HEK293 (cell line): ENCODE results near the gene TMEM132A.

Experiments
- CTCF ChIA-PET: fragments of 350-600 bp; formaldehyde crosslinking; extraction: SDS; loops from one replicate; lab custom pipeline; 2021; ENCODE audit warnings: antibody characterized with exemption; lab: Yijun Ruan, JAX
- POLR2A ChIA-PET: fragments of 300-600 bp; formaldehyde crosslinking; extraction: SDS; loops from one replicate; lab custom pipeline; 2020; ENCODE audit warnings: antibody characterized with exemption, inconsistent platforms; lab: Yijun Ruan, JAX
- H3K27ac ChIP-seq: fragments of 200-500 bp; sonication (Bioruptor generic); 2 replicates; pipeline ENCODE4 v1.5.1; 2014; ENCODE audit warnings: low read depth, low read length, control low read depth, inconsistent platforms; ENCODE audit errors: extremely low read depth
- H3K36me3 ChIP-seq, 2 experiments: fragments of 200-500 bp in 1 of 2; sonication (Bioruptor generic) in 1 of 2; 1 replicate in 1 of 2; 2 replicates in 1 of 2; pipeline ENCODE4 v1.5.1; 2014 to 2017; ENCODE audit warnings: inconsistent platforms in 2 of 2, low read length in 2 of 2; ENCODE audit not compliant: control insufficient read depth in 2 of 2, insufficient read depth in 1 of 2
- H3K4me1 ChIP-seq: fragments of 200-500 bp; sonication (Bioruptor generic); 2 replicates; pipeline ENCODE4 v1.5.1; 2014; ENCODE audit warnings: mild to moderate bottlenecking, low read length, inconsistent platforms; ENCODE audit not compliant: control insufficient read depth, insufficient read depth
- H3K4me3 ChIP-seq: 2 replicates; pipeline ENCODE4 v1.5.1; 2011; ENCODE audit warnings: low read depth, mild to moderate bottlenecking, control low read depth, low read length, moderate library complexity
- H3K9me3 ChIP-seq: fragments of 200-500 bp; sonication (Bioruptor generic); 2 replicates; pipeline ENCODE4 v1.5.1; 2014; ENCODE audit warnings: low read depth, low read length, inconsistent platforms; ENCODE audit not compliant: control insufficient read depth, insufficient read depth
- GLI2 ChIP-seq: fragments of 450-650 bp; formaldehyde crosslinking; IDR thresholded peaks from 2 replicates; pipeline ENCODE4; 2017; ENCODE audit warnings: missing biosample characterization, missing genetic modification characterization, low read depth, borderline replicate concordance
- GLIS2 ChIP-seq: fragments of 450-650 bp; formaldehyde crosslinking; IDR thresholded peaks from 2 replicates; pipeline ENCODE4 v1.5.1; 2016; ENCODE audit warnings: missing biosample characterization, missing genetic modification characterization
- IKZF3 ChIP-seq: fragments of 450-650 bp; IDR thresholded peaks from 2 replicates; pipeline ENCODE4 v1.5.0; 2018; ENCODE audit warnings: missing biosample characterization, mild to moderate bottlenecking, missing genetic modification characterization, moderate library complexity
- PATZ1 ChIP-seq: fragments of 450-650 bp; formaldehyde crosslinking; IDR thresholded peaks from 2 replicates; pipeline ENCODE4 v1.5.1; 2016; ENCODE audit warnings: missing biosample characterization, missing genetic modification characterization
- PRDM1 ChIP-seq: fragments of 450-650 bp; formaldehyde crosslinking; IDR thresholded peaks from 2 replicates; pipeline ENCODE4; 2016; ENCODE audit warnings: missing biosample characterization, missing genetic modification characterization
- ZBTB17 ChIP-seq: fragments of 450-650 bp; formaldehyde crosslinking; IDR thresholded peaks from 2 replicates; pipeline ENCODE4 v1.5.1; 2016; ENCODE audit warnings: missing biosample characterization, missing genetic modification characterization
- ZBTB48 ChIP-seq: fragments of 450-650 bp; formaldehyde crosslinking; IDR thresholded peaks from 2 replicates; pipeline ENCODE4 v1.5.1; 2016; ENCODE audit warnings: missing biosample characterization, missing genetic modification characterization
- ZNF16 ChIP-seq: fragments of 450-650 bp; formaldehyde crosslinking; IDR thresholded peaks from 2 replicates; pipeline ENCODE4 v1.5.1; 2016; ENCODE audit warnings: low read depth, missing biosample characterization, missing genetic modification characterization
- ZNF23 ChIP-seq: fragments of 450-650 bp; formaldehyde crosslinking; IDR thresholded peaks from 2 replicates; pipeline ENCODE4 v1.5.1; 2016; ENCODE audit warnings: missing biosample characterization, missing genetic modification characterization, borderline replicate concordance
- ZNF239 ChIP-seq: fragments of 450-650 bp; formaldehyde crosslinking; IDR thresholded peaks from 2 replicates; pipeline ENCODE4 v1.5.1; 2016; ENCODE audit warnings: missing biosample characterization, missing genetic modification characterization
- ZNF26 ChIP-seq: fragments of 450-650 bp; formaldehyde crosslinking; IDR thresholded peaks from 2 replicates; pipeline ENCODE4 v1.5.1; 2016; ENCODE audit warnings: missing biosample characterization, missing genetic modification characterization
- ZNF404 ChIP-seq: fragments of 450-650 bp; formaldehyde crosslinking; IDR thresholded peaks from 2 replicates; pipeline ENCODE4 v1.5.1; 2017; ENCODE audit warnings: missing biosample characterization, missing genetic modification characterization
- ZNF501 ChIP-seq: fragments of 450-650 bp; formaldehyde crosslinking; IDR thresholded peaks from 2 replicates; pipeline ENCODE4 v1.5.1; 2016; ENCODE audit warnings: missing biosample characterization, missing genetic modification characterization
- ZNF530 ChIP-seq: fragments of 450-650 bp; formaldehyde crosslinking; IDR thresholded peaks from 2 replicates; pipeline ENCODE4 v1.5.1; 2016; ENCODE audit warnings: low read depth, missing biosample characterization, missing genetic modification characterization
- ZNF626 ChIP-seq: fragments of 450-650 bp; sonication (Bioruptor Pico); formaldehyde crosslinking; IDR thresholded peaks from 2 replicates; pipeline ENCODE4 v1.5.1; 2018; ENCODE audit warnings: missing biosample characterization, missing genetic modification characterization, inconsistent platforms
- ZNF654 ChIP-seq: fragments of 450-650 bp; formaldehyde crosslinking; IDR thresholded peaks from 2 replicates; pipeline ENCODE4 v1.5.1; 2016; ENCODE audit warnings: low read depth, missing biosample characterization, missing genetic modification characterization
- ZNF776 ChIP-seq: fragments of 450-650 bp; formaldehyde crosslinking; IDR thresholded peaks from 2 replicates; pipeline ENCODE4 v1.5.0; 2017; ENCODE audit warnings: missing biosample characterization, missing genetic modification characterization, borderline replicate concordance
- ZNF791 ChIP-seq: fragments of 450-650 bp; formaldehyde crosslinking; IDR thresholded peaks from 2 replicates; pipeline ENCODE4 v1.5.1; 2016; ENCODE audit warnings: missing biosample characterization, missing genetic modification characterization
- ZSCAN16 ChIP-seq: fragments of 450-650 bp; formaldehyde crosslinking; IDR thresholded peaks from 2 replicates; pipeline ENCODE4 v1.5.1; 2016; ENCODE audit warnings: missing biosample characterization, missing genetic modification characterization

Gene TMEM132A

GRCh38 chr11:60939855-60940254 lies 15.6 kb downstream of the TMEM132A start:
- POLR2A ChIA-PET: interaction anchor here (1.2 to 1.9 kb wide), 2 partner anchors 10 to 26 kb away, joined by 6 to 7 read pairs; partner anchors contain the start of gene TMEM109
- CTCF ChIA-PET: interaction anchor here (0.6 to 1.8 kb wide), 5 partner anchors 14 to 165 kb away, joined by 3 to 5 read pairs (median 4); no protein-coding TSS in a partner anchor
- no peaks in the 10 kb centered on the region for H3K4me1 ChIP-seq
- H3K27ac ChIP-seq: no peak overlapping the region
- TF ChIP-seq IKZF3 (tag by site-specific recombination) (no peak), PRDM1 (tag by site-specific recombination) (peak; percentile 61), GLI2 (no peak), ZNF654 (tag by site-specific recombination) (no peak)
- no peak overlapping the region for H3K4me3 ChIP-seq
- H3K9me3 ChIP-seq: no peaks in the 10 kb centered on the region
- peaks cover 0 to 13% of the 10 kb centered on the region in 2 experiments; a peak in 1 of 3 replicates for H3K36me3 ChIP-seq

DNA sequence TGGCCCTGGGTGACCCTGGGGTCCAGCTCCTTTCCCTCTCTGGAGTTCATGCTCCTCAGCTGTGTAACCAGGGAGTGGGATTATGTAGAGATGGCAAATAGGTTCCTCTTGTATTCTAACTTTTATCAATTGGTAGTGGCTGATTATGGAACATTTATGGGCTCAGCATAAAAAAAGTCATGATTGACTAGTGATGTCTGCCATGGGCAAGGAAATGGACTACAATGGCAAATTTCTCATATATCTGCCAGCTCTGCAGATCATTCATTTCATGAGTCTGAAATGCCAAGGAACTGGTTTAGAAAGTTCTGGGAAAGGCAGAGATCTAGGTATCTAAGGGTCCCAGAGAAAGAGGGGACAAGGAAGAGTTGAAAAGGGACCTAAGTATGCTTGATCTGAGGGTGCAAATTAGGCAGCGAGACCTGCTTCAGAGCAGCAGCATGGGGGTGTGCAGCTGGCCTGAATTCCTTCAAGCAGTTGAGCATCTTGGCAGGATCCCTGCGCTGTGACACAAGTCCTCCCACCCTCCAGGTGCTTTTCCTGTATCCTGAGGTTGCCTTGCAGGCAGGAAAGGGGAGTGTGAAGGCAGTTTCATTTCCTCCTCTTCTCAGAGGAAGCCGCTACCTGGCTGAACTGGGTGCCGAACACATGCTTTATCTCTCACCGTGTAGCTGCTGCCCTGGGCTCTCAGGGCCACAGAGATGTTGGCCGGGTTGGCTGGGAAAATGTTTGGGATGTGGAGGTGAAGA lies 17.3 kb downstream of the TMEM132A start:
- CTCF ChIA-PET: interaction anchor here (0.6 to 1.8 kb wide), 4 partner anchors 9 to 246 kb away, joined by 3 to 4 read pairs (median 4); no protein-coding TSS in a partner anchor
- Histone ChIP-seq H3K9me3 (no peaks in the 10 kb centered on the region), H3K27ac (no peak overlapping the region), H3K4me3 (no peak overlapping the region), H3K4me1 (no peaks in the 10 kb centered on the region), H3K36me3 (no peaks in the 10 kb centered on the region)
- TF ChIP-seq ZBTB17 (tag by site-specific recombination) (peak; percentile 58), ZNF16 (tag by site-specific recombination) (no peak), ZNF239 (tag by site-specific recombination) (no peak), ZNF23 (tag by site-specific recombination) (peak; percentile 71; the same call in 1 of the 2 replicates)
- POLR2A ChIA-PET: no interaction called here

DNA sequence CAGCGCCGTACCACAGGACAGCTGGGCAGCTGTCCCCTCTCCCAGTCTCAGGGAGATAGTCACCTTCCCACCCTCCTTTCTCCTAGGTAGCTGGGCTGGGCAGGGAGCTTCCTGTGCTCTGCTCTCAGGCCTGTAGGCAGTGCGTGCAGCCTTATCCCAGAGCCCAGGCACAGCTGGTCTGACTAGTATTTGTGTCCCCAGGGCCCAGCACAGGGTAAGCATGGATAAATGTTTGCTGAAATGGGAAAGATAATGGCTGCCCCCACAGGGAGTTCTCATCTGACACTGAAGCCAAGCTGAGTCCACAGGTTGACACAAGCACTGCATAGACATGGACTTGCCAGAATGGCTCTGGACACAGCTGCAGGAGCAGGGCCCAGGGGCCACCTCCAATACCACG lies 18.0 kb downstream of the TMEM132A start:
- Histone ChIP-seq H3K4me3 (no peak overlapping the region), H3K9me3 (no peaks in the 10 kb centered on the region), H3K36me3 (no peaks in the 10 kb centered on the region), H3K4me1 (no peaks in the 10 kb centered on the region), H3K27ac (no peak overlapping the region)
- no peak for TF ChIP-seq ZNF530 (tag by site-specific recombination)
- TF ChIP-seq GLIS2 (tag by site-specific recombination): no peak
- no peak for TF ChIP-seq ZNF626 (tag by site-specific recombination)
- TF ChIP-seq ZNF404 (tag by site-specific recombination): no peak
- TF ChIP-seq ZNF791: no peak
- TF ChIP-seq ZBTB48 (tag by site-specific recombination): no peak
- no peak for TF ChIP-seq ZSCAN16 (tag by site-specific recombination)
- no peak for TF ChIP-seq ZNF776 (tag by site-specific recombination)
- no peak for TF ChIP-seq ZNF501
- no peak for TF ChIP-seq PATZ1 (tag by site-specific recombination)
- no peak for TF ChIP-seq ZNF26
- POLR2A ChIA-PET: interaction anchor here (1.1 kb wide), 1 partner anchor 28 kb away, joined by 3 read pairs; the partner anchor contains the start of gene TMEM109
- CTCF ChIA-PET: interaction anchor here (0.6 to 1.4 kb wide), 2 partner anchors 8 to 246 kb away, joined by 3 to 4 read pairs; no protein-coding TSS in a partner anchor
